Prostate gland (tissue), 2 donors: ENCODE data around the gene CYP4V2. TPM values are rescaled to one million over a fixed set of nuclear protein-coding genes. Genes with fewer than 3 reads are reported as not detected.

ENCODE experiments used
- DNase-seq: peaks from one replicate; pipeline ENCODE4 v3.0.0-alpha.2; 2019; ENCODE audit warnings: low spot score
- H3K27ac ChIP-seq, 2 donors: fragments of 200-600 bp; sonication (generic); 2 replicates each; pipeline ENCODE4 v1.5.1; 2017 to 2019
- H3K27me3 ChIP-seq: fragments of 200-600 bp; sonication (generic); replicated peaks from 2 replicates; pipeline ENCODE4 v1.5.1; 2019; ENCODE audit not compliant: insufficient read depth
- H3K36me3 ChIP-seq, 2 donors: fragments of 200-600 bp; sonication (generic); 1 replicate in 1 of 2; 2 replicates in 1 of 2; pipeline versions ENCODE4 v1.5.1 to v1.8.1; 2017 to 2019
- H3K4me1 ChIP-seq: fragments of 200-600 bp; sonication (generic); replicated peaks from 2 replicates; pipeline ENCODE4 v1.5.1; 2019
- H3K4me3 ChIP-seq, 2 donors: fragments of 200-600 bp; sonication (generic); 2 replicates each; pipeline ENCODE4 v1.5.1; 2017 to 2019
- H3K9me3 ChIP-seq: fragments of 200-600 bp; sonication (generic); 2 replicates; pipeline ENCODE4 v1.5.1; 2017
- POLR2A ChIP-seq: fragments of 450-650 bp; IDR thresholded peaks from one replicate; pipeline ENCODE4 v1.6.1; 2016; ENCODE audit warnings: antibody characterized with exemption, mild to moderate bottlenecking
- POLR2AphosphoS5 ChIP-seq: sonication (generic); formaldehyde crosslinking; IDR thresholded peaks from one replicate; pipeline ENCODE4 v1.6.1; 2017; ENCODE audit warnings: antibody characterized with exemption
- WGBS: methylation state at CpG from one replicate; pipeline ENCODE4 v1.1.5; 2018; 5-methylcytosine and 5-hydroxymethylcytosine counted together
- intact Hi-C: fragments of 100-400 bp; cut with DNase I; formaldehyde crosslinking; loops from one replicate; pipeline ENCODE4 v1.14.2; 2022
- total RNA-seq, 2 donors: library from RNA; depleted of rRNA; stranded (reverse); fragments of >200 nt; gene quantifications; one replicate each; pipeline ENCODE4 v1.1.0, GENCODE V29; 2016
- TF ChIP-seq, protein P1 (sequence below), 4 experiments: fragments of 200-600 bp in 2 of 4; fragments of 450-650 bp in 2 of 4; sonication (generic) in 2 of 4; IDR thresholded peaks; 1 replicate in 3 of 4; 2 replicates in 1 of 4; pipeline ENCODE4 v1.5.1; 2016 to 2019; ENCODE audit warnings: antibody characterized with exemption in 4 of 4, mild to moderate bottlenecking in 2 of 4, moderate library complexity in 2 of 4

The CYP4V2 gene
- total RNA-seq, 2 donors from 2014 or later = 23.5 to 40.2 TPM

- H3K9me3 ChIP-seq = no peaks in the 10 kb centered on the region
- intact Hi-C loops = no loop called here
- no peak overlapping the region for H3K4me3 ChIP-seq
- no peak overlapping the region for H3K27ac ChIP-seq
- 100% methylated on average over 5 of the region's 5 CpGs for WGBS
- no peak for TF ChIP-seq POLR2AphosphoS5
- TF ChIP-seq POLR2A = no peak
- no peaks in the 10 kb centered on the region for H3K27me3 ChIP-seq
- H3K36me3 ChIP-seq = no peaks in the 10 kb centered on the region
- peaks cover 3% of the 10 kb centered on the region for H3K4me1 ChIP-seq
- DNase-seq = no peak
Measured at GRCh38 chr4:186193851-186194250, 2.5 kb downstream of the CYP4V2 start.

DNA sequence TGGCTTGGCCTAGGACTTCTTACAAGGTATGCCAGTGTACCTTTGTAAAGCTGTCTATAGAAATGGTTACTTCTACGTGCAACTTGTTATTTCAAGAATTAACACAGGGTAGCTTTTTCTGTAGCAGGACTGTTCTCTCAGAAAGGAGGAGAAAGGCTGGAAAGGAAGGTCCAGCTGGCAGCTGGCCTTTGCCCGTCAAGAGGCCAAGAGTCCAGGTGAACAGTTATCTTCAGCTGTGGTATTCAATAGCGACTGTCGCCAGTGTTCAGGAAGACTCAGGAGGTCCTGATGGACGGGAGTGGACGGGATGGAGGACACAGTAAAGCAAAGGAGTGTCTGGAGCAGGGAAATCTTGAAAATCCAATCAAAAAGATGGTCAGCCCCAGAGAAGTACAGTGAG lies 4.7 kb downstream of the CYP4V2 start:
- WGBS = 96% methylated on average over 6 of the region's 6 CpGs
- DNase-seq = no peak
- TF ChIP-seq POLR2AphosphoS5 (no peak), POLR2A (no peak)
- TF ChIP-seq, protein P1, sequence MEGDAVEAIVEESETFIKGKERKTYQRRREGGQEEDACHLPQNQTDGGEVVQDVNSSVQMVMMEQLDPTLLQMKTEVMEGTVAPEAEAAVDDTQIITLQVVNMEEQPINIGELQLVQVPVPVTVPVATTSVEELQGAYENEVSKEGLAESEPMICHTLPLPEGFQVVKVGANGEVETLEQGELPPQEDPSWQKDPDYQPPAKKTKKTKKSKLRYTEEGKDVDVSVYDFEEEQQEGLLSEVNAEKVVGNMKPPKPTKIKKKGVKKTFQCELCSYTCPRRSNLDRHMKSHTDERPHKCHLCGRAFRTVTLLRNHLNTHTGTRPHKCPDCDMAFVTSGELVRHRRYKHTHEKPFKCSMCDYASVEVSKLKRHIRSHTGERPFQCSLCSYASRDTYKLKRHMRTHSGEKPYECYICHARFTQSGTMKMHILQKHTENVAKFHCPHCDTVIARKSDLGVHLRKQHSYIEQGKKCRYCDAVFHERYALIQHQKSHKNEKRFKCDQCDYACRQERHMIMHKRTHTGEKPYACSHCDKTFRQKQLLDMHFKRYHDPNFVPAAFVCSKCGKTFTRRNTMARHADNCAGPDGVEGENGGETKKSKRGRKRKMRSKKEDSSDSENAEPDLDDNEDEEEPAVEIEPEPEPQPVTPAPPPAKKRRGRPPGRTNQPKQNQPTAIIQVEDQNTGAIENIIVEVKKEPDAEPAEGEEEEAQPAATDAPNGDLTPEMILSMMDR (IDR thresholded peaks at IDR 0.05) = no peak
- intact Hi-C loops = no loop called here
- Histone ChIP-seq H3K9me3 (no peaks in the 10 kb centered on the region), H3K27ac (no peak overlapping the region), H3K4me1 (no peaks in the 10 kb centered on the region), H3K4me3 (no peak overlapping the region), H3K27me3 (no peaks in the 10 kb centered on the region), H3K36me3 (no peaks in the 10 kb centered on the region)

- no peak overlapping the region for H3K27ac ChIP-seq
- intact Hi-C loops = loop anchor here (5.0 kb wide), 1 partner anchor 133 kb away; the partner anchor contains the start of gene TLR3
- H3K4me3 ChIP-seq = no peak overlapping the region
- H3K9me3 ChIP-seq = no peaks in the 10 kb centered on the region
- no peaks in the 10 kb centered on the region for H3K27me3 ChIP-seq
- no peaks in the 10 kb centered on the region for H3K4me1 ChIP-seq
- no peaks in the 10 kb centered on the region for H3K36me3 ChIP-seq
- WGBS = 79% methylated on average over 6 of the region's 6 CpGs
- DNase-seq = no peak
- TF ChIP-seq, protein P1 (IDR thresholded peaks at IDR 0.05) = no peak
- no peak for TF ChIP-seq POLR2A
- TF ChIP-seq POLR2AphosphoS5 = no peak
Measured at GRCh38 chr4:186200516-186200915, 9.1 kb downstream of the CYP4V2 start.

- Histone ChIP-seq H3K4me3 (no peak overlapping the region), H3K27me3 (no peaks in the 10 kb centered on the region), H3K9me3 (no peaks in the 10 kb centered on the region), H3K36me3 (no peaks in the 10 kb centered on the region), H3K27ac (no peak overlapping the region), H3K4me1 (no peaks in the 10 kb centered on the region)
- TF ChIP-seq POLR2A (no peak), POLR2AphosphoS5 (no peak)
- TF ChIP-seq, protein P1 (IDR thresholded peaks at IDR 0.05) = no peak
- intact Hi-C loops = loop anchor here (5.0 kb wide), 1 partner anchor 134 kb away; the partner anchor contains the start of gene TLR3
- DNase-seq = no peak
- WGBS = 86% methylated on average over 7 of the region's 7 CpGs
Measured at GRCh38 chr4:186201010-186201409, 9.6 kb downstream of the CYP4V2 start.

GRCh38 chr4:186201535-186202230 lies 10.3 kb downstream of the CYP4V2 start:
- 31% methylated on average over 9 of the region's 9 CpGs for WGBS
- H3K27me3 ChIP-seq = no peaks in the 10 kb centered on the region
- H3K4me1 ChIP-seq = no peaks in the 10 kb centered on the region
- H3K36me3 ChIP-seq = no peaks in the 10 kb centered on the region
- TF ChIP-seq POLR2AphosphoS5 (no peak), POLR2A (no peak)
- TF ChIP-seq, protein P1 (IDR thresholded peaks at IDR 0.05) = peak; percentile 18 to 59 (median 46)
- H3K9me3 ChIP-seq = no peaks in the 10 kb centered on the region
- intact Hi-C loops = loop anchor here (5.0 kb wide), 1 partner anchor 134 kb away; the partner anchor contains the start of gene TLR3
- DNase-seq = no peak
- no peak overlapping the region for H3K4me3 ChIP-seq
- H3K27ac ChIP-seq = no peak overlapping the region
